Thoracic aorta (tissue), 2 donors: ENCODE results near the gene BLVRB. TPM values are rescaled to one million over a fixed set of nuclear protein-coding genes. Genes with fewer than 3 reads are reported as not detected.

Source experiments
- ATAC-seq: fragments of 150-250 bp; one replicate; pipeline ENCODE4 v1.8.0; 2017; ENCODE audit warnings: low read depth; ENCODE audit not compliant: insufficient number of reproducible peaks, low FRiP score
- DNase-seq: peaks from one replicate; pipeline ENCODE4 v3.0.0-alpha.2; 2020; ENCODE audit warnings: low spot score
- H3K27ac ChIP-seq, 2 donors: fragments of 200-600 bp; sonication (generic); 1 replicate in 1 of 2; 2 replicates in 1 of 2; pipeline ENCODE4 v1.5.1; 2016; ENCODE audit warnings: mild to moderate bottlenecking in 2 of 2, moderate library complexity in 2 of 2
- H3K27me3 ChIP-seq: fragments of 200-600 bp; sonication (generic); replicated peaks from 2 replicates; pipeline ENCODE4 v1.6.0; 2016; ENCODE audit warnings: mild to moderate bottlenecking; ENCODE audit not compliant: insufficient read depth
- H3K36me3 ChIP-seq: fragments of 200-600 bp; sonication (generic); one replicate; pipeline ENCODE4 v1.5.1; 2016
- H3K4me1 ChIP-seq, 2 donors: fragments of 200-600 bp; sonication (generic); 1 replicate in 1 of 2; 2 replicates in 1 of 2; pipeline versions ENCODE4 v1.5.1 to v1.6.0; 2016; ENCODE audit warnings: low read depth in 2 of 2, mild to moderate bottlenecking in 1 of 2; ENCODE audit not compliant: control insufficient read depth in 1 of 2
- H3K4me3 ChIP-seq: fragments of 200-600 bp; sonication (generic); 2 replicates; pipeline ENCODE4 v1.5.1; 2016; ENCODE audit warnings: mild to moderate bottlenecking
- H3K9me3 ChIP-seq: fragments of 200-600 bp; sonication (generic); 2 replicates; pipeline ENCODE4 v1.5.1; 2016
- CTCF ChIP-seq: fragments of 200-600 bp; sonication (generic); IDR thresholded peaks from one replicate; pipeline ENCODE4 v1.5.1; 2019; ENCODE audit warnings: antibody characterized with exemption
- total RNA-seq, 2 donors: library from RNA; depleted of rRNA; stranded (reverse); fragments of >200 nt; gene quantifications; one replicate each; pipeline versions ENCODE4 v1.1.0 to v1.2.3, GENCODE V29; 2016

The BLVRB gene
- total RNA-seq = 100 to 1,000 TPM in 1 of 2 donors, 10 to 100 TPM in 1; 97.4 to 229 TPM

- Histone ChIP-seq H3K9me3 (no peaks in the 10 kb centered on the region), H3K36me3 (no peaks in the 10 kb centered on the region), H3K4me1 (peaks cover 14 to 25% of the 10 kb centered on the region in 2 donors), H3K27ac (peak within 1 kb of the TSS; percentile 89 to 92), H3K4me3 (peak within 1 kb of the TSS; percentile 83), H3K27me3 (no peaks in the 10 kb centered on the region)
- peak; percentile 89 for ATAC-seq
- TF ChIP-seq CTCF = no peak
- DNase-seq = peak; percentile 99
Observed at GRCh38 chr19:40465557-40466218, at the start of gene BLVRB. BLVRB (minus strand) TSS chr19:40465745; CDS start chr19:40465688, 57 bp downstream.

GRCh38 chr19:40513741-40514315 lies 48.3 kb upstream of the BLVRB start:
- Histone ChIP-seq H3K36me3 (no peaks in the 10 kb centered on the region), H3K27me3 (no peaks in the 10 kb centered on the region), H3K4me3 (no peak overlapping the region), H3K27ac (no peak overlapping the region), H3K4me1 (peaks cover 0 to 11% of the 10 kb centered on the region in 2 donors), H3K9me3 (no peaks in the 10 kb centered on the region)
- TF ChIP-seq CTCF = no peak
- DNase-seq = no peak
- no peak for ATAC-seq

GRCh38 chr19:40513345-40513678 lies 47.8 kb upstream of the BLVRB start:
- Histone ChIP-seq H3K27ac (no peak overlapping the region), H3K36me3 (no peaks in the 10 kb centered on the region), H3K4me3 (no peak overlapping the region), H3K9me3 (no peaks in the 10 kb centered on the region), H3K4me1 (peaks cover 0 to 11% of the 10 kb centered on the region in 2 donors), H3K27me3 (no peaks in the 10 kb centered on the region)
- ATAC-seq = no peak
- no peak for TF ChIP-seq CTCF
- no peak for DNase-seq

- H3K4me3 ChIP-seq = peak overlapping the region; percentile 38
- no peak for DNase-seq
- no peak for ATAC-seq
Observed at GRCh38 chr19:40512473-40513344, 47.2 kb upstream of the BLVRB start.

More at GRCh38 chr19:40512473-40513344, 47.2 kb upstream of the BLVRB start:
- Histone ChIP-seq H3K27ac (no peak overlapping the region), H3K4me1 (peaks cover 0 to 11% of the 10 kb centered on the region in 2 donors), H3K36me3 (no peaks in the 10 kb centered on the region), H3K9me3 (no peaks in the 10 kb centered on the region), H3K27me3 (no peaks in the 10 kb centered on the region)
- TF ChIP-seq CTCF = no peak
